HepG2 (cell line): Measurements from ENCODE around the gene SDR9C7. TPM values are rescaled to one million over a fixed set of nuclear protein-coding genes. Genes with fewer than 3 reads are reported as not detected.
"Not testable (repeated sequence)": the region's sequence is repeated elsewhere in the genome, so short reads cannot be mapped to it uniquely, and the experiment has no call there.

ENCODE experiments used
- ATAC-seq: fragments of 200-7000 bp; cut with Tn5 transposase; 3 replicates; pipeline ENCODE4 v1.9.1; 2020; ENCODE audit warnings: mild to moderate bottlenecking, moderate library complexity
- BruUV-seq: library from RNA; stranded (reverse); fragments of 400-500 nt; replicated peaks from 2 replicates; lab custom pipeline; 2021; lab: Mats Ljungman, UMichigan
- CTCF ChIA-PET: fragments of 300-600 bp; formaldehyde crosslinking; extraction: SDS; loops from one replicate; lab custom pipeline; 2021; ENCODE audit warnings: low total read pairs, inconsistent platforms, low intra/inter-chr PET ratio; lab: Yijun Ruan, JAX
- POLR2A ChIA-PET: fragments of 350-600 bp; sonication (Branson Sonifier 250); formaldehyde crosslinking; loops from one replicate; lab custom pipeline; 2020; ENCODE audit warnings: antibody characterized with exemption, inconsistent platforms; lab: Yijun Ruan, JAX
- DNase-seq: peaks from one replicate; pipeline ENCODE4 v3.0.0-alpha.2; 2015; ENCODE audit warnings: low spot score
- FAIRE-seq: peaks from 3 replicates; lab custom pipeline; 2011; peaks lifted over from hg19 to GRCh38; lab: Jason Lieb, UNC
- H2AFZ ChIP-seq: one replicate; pipeline ENCODE4 v1.6.1; 2011; ENCODE audit warnings: low read length, inconsistent platforms
- H3K27ac ChIP-seq: fragments of 300-600 bp; 3 replicates; pipeline ENCODE4 v1.8.0; 2011; ENCODE audit warnings: mixed run types, mild to moderate bottlenecking, mixed read lengths, low read length, inconsistent platforms; ENCODE audit not compliant: insufficient read depth; ENCODE audit errors: extremely low read length
- H3K27me3 ChIP-seq, 2 experiments: fragments of 200-600 bp in 1 of 2; 2 replicates in 1 of 2; 3 replicates in 1 of 2; pipeline versions ENCODE4 v1.6.0 to v1.8.0; 2011; ENCODE audit warnings: low read length in 2 of 2, mild to moderate bottlenecking in 2 of 2, moderate library complexity in 2 of 2, inconsistent platforms in 1 of 2; ENCODE audit not compliant: insufficient read depth in 2 of 2, control insufficient read depth in 1 of 2
- H3K36me3 ChIP-seq, 2 experiments: fragments of 200-600 bp in 1 of 2; replicated peaks in 1 of 2; 2 replicates in 1 of 2; 3 replicates in 1 of 2; pipeline versions ENCODE4 v1.5.1 to v1.8.0; 2011; ENCODE audit warnings: low read length in 2 of 2, inconsistent platforms in 1 of 2; ENCODE audit not compliant: insufficient read depth in 2 of 2, control insufficient read depth in 1 of 2
- H3K4me1 ChIP-seq: 2 replicates; pipeline ENCODE4 v1.5.1; 2012; ENCODE audit warnings: low read length, inconsistent platforms; ENCODE audit not compliant: insufficient read depth
- H3K4me2 ChIP-seq: 2 replicates; pipeline ENCODE4 v1.6.0; 2011; ENCODE audit warnings: low read depth, low read length, inconsistent platforms
- H3K4me3 ChIP-seq, 3 experiments: fragments of 200-600 bp in 1 of 3; sonication (generic), shearing (Covaris generic) in 1 of 3; replicated peaks in 1 of 3; 2 replicates each; pipeline ENCODE4 v1.5.1; 2011 to 2016; ENCODE audit warnings: low read length in 3 of 3, inconsistent platforms in 2 of 3, low read depth in 2 of 3, mild to moderate bottlenecking in 2 of 3, control low read depth in 1 of 3, mixed read lengths in 1 of 3; ENCODE audit not compliant: insufficient read depth in 1 of 3
- H3K79me2 ChIP-seq: one replicate; pipeline ENCODE4 v1.6.1; 2011; ENCODE audit warnings: low read length, inconsistent platforms; ENCODE audit not compliant: insufficient read depth
- H3K9ac ChIP-seq: 2 replicates; pipeline ENCODE4 v1.6.0; 2011; ENCODE audit warnings: mild to moderate bottlenecking, low read depth, low read length, inconsistent platforms; ENCODE audit not compliant: insufficient read depth
- H3K9me3 ChIP-seq: 2 replicates; pipeline ENCODE4 v1.5.1; 2012; ENCODE audit warnings: mild to moderate bottlenecking, low read length
- H4K20me1 ChIP-seq: 2 replicates; pipeline ENCODE4 v1.6.0; 2011; ENCODE audit warnings: inconsistent platforms, mild to moderate bottlenecking, low read length, moderate library complexity; ENCODE audit not compliant: insufficient read depth
- WGBS: methylation state at CpG from one replicate; pipeline ENCODE4 v1.1.6; 2017; ENCODE audit warnings: low lambda C conversion rate; 5-methylcytosine and 5-hydroxymethylcytosine counted together
- in situ Hi-C: cut with HindIII; loops from 2 replicates; pipeline ENCODE4 v1.10.0; 2017; ENCODE audit warnings: low pct_unique_long_range_greater_than_20kb; ENCODE audit not compliant: extremely low pct_ligation_motif_present
- intact Hi-C: fragments of 100-400 bp; cut with micrococcal nuclease; formaldehyde crosslinking; loops from one replicate; pipeline ENCODE4 v1.10.0; 2022; ENCODE audit not compliant: unreplicated experiment
- polyA plus RNA-seq, 8 experiments: library from polyadenylated mRNA; depleted of rRNA in 3 of 8; stranded (reverse) in 7 of 8; unstranded in 1 of 8; fragments of >200 nt; fragmentation: Illumina TruSeq in 4 of 8; extraction: Trizol in 4 of 8; gene quantifications; 2 replicates each; pipeline versions ENCODE4 v1.2.1 to v1.2.3, GENCODE V29; 2011 to 2016; ENCODE audit warnings: low read depth in 4 of 8, missing spikeins in 1 of 8, mixed read lengths in 1 of 8; ENCODE audit not compliant: insufficient read depth in 1 of 8
- total RNA-seq, 5 experiments: library from RNA; depleted of rRNA; stranded (reverse); fragments of >200 nt; fragmentation: Illumina TruSeq; extraction: Trizol; gene quantifications; 2 replicates each; pipeline ENCODE4 v1.2.3, GENCODE V29; 2016; ENCODE audit warnings: low read depth in 1 of 5

SDR9C7 gene
- total and polyA plus RNA-seq, 2 of the 13 experiments (the other 11 are each of a cell fraction or from before 2014, with no cell fraction given), result 0.04 TPM; not detected in 1

GRCh38 chr12:56977361-56977760 lies 43.2 kb upstream of the SDR9C7 start:
- FAIRE-seq, H3K27ac ChIP-seq, DNase-seq, H3K9ac ChIP-seq, H3K4me3 ChIP-seq, H3K4me1 ChIP-seq, H2AFZ ChIP-seq, H3K27me3 ChIP-seq, H3K79me2 ChIP-seq, ATAC-seq, BruUV-seq, intact Hi-C loops, CTCF ChIA-PET, H4K20me1 ChIP-seq, H3K9me3 ChIP-seq, H3K4me2 ChIP-seq, POLR2A ChIA-PET, H3K36me3 ChIP-seq, in situ Hi-C loops: not testable (repeated sequence)
- 35% methylated on average over 4 of the region's 4 CpGs for WGBS

GRCh38 chr12:56974224-56974623 lies 40.0 kb upstream of the SDR9C7 start:
- H3K9ac ChIP-seq, intact Hi-C loops, H3K4me1 ChIP-seq, H4K20me1 ChIP-seq, H3K9me3 ChIP-seq, FAIRE-seq, DNase-seq, H3K27ac ChIP-seq, H3K36me3 ChIP-seq, CTCF ChIA-PET, ATAC-seq, H3K79me2 ChIP-seq, H3K27me3 ChIP-seq, H2AFZ ChIP-seq, H3K4me2 ChIP-seq, in situ Hi-C loops, H3K4me3 ChIP-seq, BruUV-seq, POLR2A ChIA-PET: not testable (repeated sequence)
- 67% methylated on average over 3 of the region's 3 CpGs for WGBS

GRCh38 chr12:56968910-56969309 lies 34.7 kb upstream of the SDR9C7 start:
- intact Hi-C loops, CTCF ChIA-PET, DNase-seq, H4K20me1 ChIP-seq, H3K79me2 ChIP-seq, FAIRE-seq, H3K36me3 ChIP-seq, H3K27ac ChIP-seq, ATAC-seq, BruUV-seq, H3K4me3 ChIP-seq, H3K27me3 ChIP-seq, H2AFZ ChIP-seq, H3K4me2 ChIP-seq, H3K4me1 ChIP-seq, H3K9ac ChIP-seq, in situ Hi-C loops, H3K9me3 ChIP-seq: not testable (repeated sequence)
- POLR2A ChIA-PET, result interaction anchor here (0.6 kb wide), 1 partner anchor 143 kb away, joined by 3 read pairs; no protein-coding TSS in a partner anchor
- WGBS, result 39% methylated on average over 6 of the region's 6 CpGs
